ENCODE results near the gene COL23A1.
A peak's percentile ranks its signal among the peaks of the same experiment; 100 is the strongest.
"Not testable (repeated sequence)": the region's sequence is repeated elsewhere in the genome, so short reads cannot be mapped to it uniquely, and the experiment has no call there.

COL23A1 gene

DNA sequence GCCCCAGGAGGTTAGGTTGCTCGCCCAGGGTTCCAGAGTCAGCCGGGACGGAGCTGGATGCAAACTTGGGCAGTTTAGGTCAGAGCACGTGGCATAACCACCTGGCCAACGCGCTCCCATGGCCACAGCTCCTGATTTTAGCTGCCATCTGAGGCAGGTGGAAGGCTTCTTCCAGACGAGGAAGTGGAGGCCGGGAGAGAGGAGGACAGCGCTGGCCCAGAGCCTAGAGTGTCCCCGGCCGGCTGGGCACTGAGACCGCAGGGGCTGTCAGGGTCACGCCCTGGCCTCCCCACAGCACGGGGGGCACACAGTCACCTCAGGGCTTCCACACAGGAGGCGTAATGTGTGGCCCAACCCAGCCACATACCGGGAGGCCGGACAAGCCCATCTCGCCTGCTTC is 341.4 kb downstream of the COL23A1 start:
- DNase-seq = no peak

DNA sequence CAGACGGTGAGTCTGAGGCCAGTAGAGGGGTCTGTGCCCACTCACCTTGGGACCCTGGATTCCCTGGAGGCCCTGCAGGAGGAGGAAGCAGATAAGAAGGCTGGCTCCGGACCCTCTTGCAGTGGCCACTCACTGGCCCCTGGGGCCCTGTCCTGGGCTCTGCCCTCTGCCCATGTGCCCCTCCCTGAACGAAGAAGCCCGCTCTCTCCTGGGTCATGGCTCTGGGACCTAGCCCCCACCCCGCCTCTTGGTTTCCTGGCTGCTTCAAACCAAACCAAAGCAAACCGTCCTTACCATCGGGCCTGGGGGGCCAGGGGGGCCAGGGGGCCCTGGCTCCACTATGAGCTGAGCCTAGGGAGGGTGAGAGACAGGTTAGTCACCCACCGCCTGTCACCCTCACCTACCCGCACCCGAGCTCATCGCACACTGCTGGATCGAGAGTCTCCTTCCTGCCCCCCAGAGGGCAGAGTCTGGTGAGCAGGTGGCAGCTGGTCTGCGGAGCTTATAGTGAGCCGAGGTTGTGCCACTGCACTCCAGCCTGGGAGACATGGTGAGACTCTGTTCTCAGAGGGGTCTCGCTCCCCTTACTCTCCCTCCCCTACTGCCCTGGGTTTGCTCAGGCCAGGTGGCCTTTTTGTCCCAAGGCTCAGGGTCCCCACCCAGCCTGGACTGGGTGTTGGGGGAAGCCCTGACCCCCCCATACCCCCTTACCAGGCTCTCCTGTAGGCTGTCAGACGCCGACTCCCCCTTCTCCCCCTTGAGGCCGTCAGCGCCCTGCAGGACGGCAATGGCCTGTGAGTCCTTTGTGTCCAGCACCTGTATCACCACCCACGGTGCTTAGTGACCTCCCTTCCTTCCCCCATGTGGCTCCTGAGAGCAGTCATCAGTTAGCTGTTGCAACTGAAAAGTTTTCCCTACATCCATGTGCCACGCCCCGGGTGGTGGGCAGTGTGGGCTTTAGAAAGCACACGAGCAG is 342.4 kb downstream of the COL23A1 start:
- DNase-seq = peak; percentile 55

GRCh38 chr5:178246624-178247279 is 343.4 kb downstream of the COL23A1 start:
- DNase-seq = no peak

GRCh38 chr5:178245389-178245788 is 344.8 kb downstream of the COL23A1 start:
- no peak for DNase-seq

DNA sequence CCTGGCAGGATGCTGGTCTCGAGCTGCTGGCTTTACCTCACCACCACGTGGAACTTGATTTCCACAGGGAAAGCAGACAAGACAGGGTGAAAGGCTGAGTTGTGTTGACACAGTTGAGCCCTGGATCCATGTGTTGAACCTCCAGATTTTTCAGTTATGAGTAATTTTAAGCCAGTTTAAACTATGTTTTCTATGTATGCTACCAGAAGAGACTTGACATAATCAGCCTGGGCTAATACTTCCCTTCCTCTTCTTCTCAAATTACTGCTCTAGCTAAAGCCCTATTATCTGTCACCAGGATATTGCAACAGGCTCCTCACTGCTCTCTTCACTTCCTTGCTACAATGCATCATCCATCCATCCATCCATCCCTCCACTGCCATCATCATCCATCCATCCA is 345.6 kb downstream of the COL23A1 start:
- DNase-seq = no peak

DNA sequence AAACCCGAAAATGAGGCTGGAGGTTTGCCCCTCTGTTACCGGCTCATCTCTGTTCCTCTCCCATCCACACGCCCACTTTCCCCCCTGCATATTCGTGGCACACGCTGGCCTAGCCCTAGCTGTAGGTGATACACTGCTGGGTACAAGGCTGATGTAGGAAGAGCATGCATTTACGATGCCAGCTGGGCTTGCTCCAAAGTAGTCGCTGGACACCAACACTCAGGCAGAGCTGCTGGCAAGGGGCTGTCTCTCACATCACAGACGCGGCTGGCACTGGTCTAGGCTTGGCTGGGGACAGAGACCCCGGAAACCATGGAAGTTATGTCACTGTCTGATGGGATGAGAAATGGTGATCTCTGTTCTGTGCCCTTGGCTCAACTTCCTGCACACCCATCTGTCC is 347.8 kb downstream of the COL23A1 start:
- no peak for DNase-seq

DNA sequence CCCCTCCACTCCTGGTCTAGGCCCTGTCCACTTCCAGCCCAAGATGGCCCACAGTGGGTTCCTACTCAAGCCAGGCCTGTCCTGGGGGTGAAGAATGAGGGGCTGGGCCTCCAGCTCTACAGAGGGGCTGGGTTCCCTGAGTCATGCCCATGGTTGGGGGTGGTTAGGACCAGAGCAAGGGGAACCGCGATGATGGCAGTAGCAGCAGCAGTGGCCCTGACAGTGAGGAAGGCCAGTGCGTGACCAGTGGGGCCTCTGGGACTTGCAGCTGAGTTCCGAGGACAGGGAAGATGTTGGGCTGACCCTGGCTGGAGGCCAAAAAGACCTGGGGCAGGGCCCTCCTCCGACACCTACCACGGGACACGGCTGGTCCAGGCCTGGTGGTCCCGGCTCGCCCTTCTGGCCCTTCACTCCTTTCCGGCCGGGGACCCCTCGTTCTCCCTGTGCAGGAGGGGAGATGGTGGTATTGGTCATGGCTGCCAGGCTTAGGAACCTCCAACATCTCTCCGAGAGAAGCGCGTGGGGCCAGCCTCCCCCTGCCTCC is 348.4 kb downstream of the COL23A1 start:
- no peak for DNase-seq

- no peak for DNase-seq
Observed at GRCh38 chr5:178241231-178241663, 348.9 kb downstream of the COL23A1 start.

DNA sequence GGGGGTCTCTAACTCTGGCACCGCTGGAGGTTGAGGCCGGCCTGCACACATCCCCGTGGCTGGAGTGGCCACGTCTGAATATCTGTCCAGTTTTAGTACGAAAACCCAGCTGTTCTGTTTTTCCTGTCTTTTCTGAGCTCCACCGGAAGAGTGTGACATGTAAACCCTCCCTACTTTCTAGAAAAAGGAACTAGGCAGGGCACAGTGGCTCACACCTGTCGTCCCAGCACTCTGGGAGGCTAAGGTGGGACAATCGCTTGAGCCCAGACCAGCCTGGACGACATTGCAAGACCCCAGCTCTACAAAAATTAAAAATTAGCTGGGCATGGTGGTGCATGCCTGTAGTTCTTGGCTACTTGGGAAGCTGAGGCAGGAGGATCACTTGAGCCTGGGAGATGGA is 349.4 kb downstream of the COL23A1 start:
- no peak for DNase-seq

DNA sequence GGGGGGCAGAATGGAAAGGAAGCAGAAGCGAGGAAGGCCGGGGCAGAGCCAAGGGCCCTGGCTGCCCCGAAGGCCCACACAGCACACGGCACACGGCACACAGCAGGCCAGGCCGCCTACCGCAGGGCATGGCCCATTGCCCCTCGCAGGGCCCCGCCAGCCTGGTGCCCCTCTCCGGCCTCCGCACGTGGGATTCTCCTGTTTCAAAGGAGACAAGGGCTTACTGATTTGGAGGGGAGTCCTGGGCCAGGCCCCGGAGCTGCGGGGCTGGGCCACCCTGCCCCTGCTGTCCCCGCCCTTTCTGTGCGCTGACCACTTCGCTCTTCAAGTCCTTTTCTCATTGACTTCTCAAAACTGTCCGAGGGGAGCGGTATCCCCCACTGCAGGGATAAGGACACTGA is 349.9 kb downstream of the COL23A1 start:
- DNase-seq = no peak

- not testable (repeated sequence) for DNase-seq
Observed at GRCh38 chr5:178239626-178240301, 350.4 kb downstream of the COL23A1 start.

- DNase-seq = no peak
Observed at GRCh38 chr5:178238711-178239592, 351.2 kb downstream of the COL23A1 start.

DNA sequence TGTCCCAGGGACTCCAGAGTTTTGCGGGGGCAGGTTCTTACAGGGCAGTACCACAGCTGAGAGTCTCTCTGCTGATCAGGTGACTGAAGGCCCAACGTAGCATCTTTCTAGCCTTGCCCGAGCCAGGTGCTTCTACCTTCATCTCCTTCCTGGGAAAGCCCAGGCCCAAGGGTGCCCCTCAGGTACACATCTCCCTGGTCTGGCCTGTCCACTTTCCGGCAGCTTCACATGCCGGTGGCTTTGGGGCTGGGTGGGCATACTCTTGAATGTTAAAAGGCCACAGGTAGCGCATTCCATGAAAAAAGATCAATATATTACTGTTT is 351.9 kb downstream of the COL23A1 start:
- no peak for DNase-seq

- no peak for DNase-seq
Observed at GRCh38 chr5:178237431-178238312, 352.5 kb downstream of the COL23A1 start.

DNA sequence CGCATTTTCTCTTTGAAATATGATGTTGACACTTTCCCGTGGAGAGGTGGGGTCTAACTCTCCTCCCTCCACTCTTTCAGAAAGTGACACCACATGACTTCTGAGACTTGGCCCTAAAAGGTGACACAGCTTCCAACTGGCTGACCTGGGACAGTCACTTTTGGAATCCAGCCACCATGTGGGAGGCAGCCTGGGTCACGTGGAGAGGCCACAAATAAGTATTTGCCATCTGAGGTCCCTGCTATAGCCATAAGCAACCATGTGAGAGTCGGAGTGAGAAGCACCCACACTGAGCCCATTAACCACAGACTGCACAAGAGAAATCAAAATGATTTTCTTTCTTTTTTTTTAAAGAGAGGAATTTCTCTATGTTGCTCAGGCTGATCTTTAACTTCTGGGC is 353.5 kb downstream of the COL23A1 start:
- no peak for DNase-seq

DNA sequence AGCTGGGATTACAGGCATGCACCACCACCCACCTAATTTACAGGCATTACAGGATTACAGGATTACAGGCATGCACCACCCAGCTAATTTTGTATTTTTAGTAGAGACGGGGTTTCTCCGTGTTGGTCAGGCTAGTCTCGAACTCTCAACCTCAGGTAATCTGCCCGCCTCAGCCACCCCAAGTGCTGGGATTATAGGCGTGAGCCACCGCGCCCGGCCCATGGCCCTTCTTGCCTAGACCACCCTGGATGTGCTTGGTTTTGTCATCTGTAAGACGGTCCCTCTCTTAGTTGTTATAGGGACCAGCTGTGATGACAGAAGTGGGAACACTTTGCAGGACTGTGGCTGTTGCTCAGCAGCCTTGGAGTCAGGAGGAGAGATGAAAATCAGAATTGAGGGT is 354.1 kb downstream of the COL23A1 start:
- no peak for DNase-seq

- no peak for DNase-seq
Observed at GRCh38 chr5:178235588-178235974, 354.6 kb downstream of the COL23A1 start.

GRCh38 chr5:178234750-178235587 is 355.2 kb downstream of the COL23A1 start:
- peak; percentile 80 for DNase-seq

DNA sequence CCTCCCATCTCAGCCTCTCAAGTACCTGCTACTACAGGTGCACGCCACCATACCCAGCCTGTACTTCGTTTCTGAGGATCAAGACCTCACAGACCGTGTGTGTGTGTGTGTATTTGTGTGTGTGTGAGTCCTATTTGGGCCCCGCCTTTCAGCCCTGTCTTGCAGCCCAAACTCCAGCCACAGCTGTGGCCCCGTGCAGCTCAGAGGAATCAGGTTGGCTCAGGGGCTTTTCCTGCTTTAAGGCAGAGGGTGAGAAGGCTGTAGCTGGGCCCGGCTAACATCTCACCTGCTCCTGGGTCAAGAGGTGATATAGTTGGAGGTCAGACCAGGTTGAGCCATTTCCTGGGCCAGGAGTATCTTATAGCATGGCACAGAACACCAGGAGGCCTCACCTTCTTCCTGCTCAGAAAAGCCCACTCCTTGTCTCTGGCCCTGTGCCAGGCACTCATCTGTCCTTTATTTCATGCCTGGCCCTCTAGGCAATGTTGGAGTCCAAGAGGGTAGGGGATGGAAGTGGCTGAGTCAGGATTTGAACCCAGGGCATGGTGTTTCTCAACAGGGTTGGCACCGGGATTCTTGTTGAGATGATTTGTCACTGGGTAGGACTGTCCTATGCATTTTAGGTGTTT is 356.0 kb downstream of the COL23A1 start:
- no peak for DNase-seq

DNA sequence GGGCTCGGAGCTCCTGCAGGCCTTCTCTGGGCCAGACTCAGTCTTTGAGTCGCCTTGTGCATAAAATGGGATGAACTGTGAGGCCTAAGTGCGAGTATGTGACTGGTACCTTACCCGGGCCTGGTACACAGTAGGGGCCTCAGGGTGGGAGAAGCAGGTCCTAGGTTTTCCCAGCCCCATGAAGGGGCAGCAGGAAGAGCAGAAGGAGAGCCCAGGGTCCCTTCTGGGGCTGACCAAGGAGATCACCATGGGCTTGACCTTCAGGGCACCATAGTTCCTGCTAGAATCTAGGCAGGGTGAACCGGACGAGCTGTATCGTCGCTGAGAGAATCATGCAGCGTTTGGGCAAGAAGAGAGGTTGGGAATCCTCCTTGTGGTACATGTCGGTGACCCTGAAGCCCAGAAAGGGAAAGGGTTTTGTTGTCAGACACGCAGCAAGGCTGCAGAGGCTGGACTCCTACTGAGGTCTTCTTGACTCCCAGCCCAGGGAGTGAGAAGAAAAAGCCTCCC is 357.2 kb downstream of the COL23A1 start:
- no peak for DNase-seq

All from NCI-H82 (cell line).